ENCODE results near the gene COL4A2.

- no peak for TF ChIP-seq POLR2A (IDR thresholded peaks at IDR 0.05; ENCODE audit: low read depth)
- TF ChIP-seq, protein P1, sequence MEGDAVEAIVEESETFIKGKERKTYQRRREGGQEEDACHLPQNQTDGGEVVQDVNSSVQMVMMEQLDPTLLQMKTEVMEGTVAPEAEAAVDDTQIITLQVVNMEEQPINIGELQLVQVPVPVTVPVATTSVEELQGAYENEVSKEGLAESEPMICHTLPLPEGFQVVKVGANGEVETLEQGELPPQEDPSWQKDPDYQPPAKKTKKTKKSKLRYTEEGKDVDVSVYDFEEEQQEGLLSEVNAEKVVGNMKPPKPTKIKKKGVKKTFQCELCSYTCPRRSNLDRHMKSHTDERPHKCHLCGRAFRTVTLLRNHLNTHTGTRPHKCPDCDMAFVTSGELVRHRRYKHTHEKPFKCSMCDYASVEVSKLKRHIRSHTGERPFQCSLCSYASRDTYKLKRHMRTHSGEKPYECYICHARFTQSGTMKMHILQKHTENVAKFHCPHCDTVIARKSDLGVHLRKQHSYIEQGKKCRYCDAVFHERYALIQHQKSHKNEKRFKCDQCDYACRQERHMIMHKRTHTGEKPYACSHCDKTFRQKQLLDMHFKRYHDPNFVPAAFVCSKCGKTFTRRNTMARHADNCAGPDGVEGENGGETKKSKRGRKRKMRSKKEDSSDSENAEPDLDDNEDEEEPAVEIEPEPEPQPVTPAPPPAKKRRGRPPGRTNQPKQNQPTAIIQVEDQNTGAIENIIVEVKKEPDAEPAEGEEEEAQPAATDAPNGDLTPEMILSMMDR (IDR thresholded peaks at IDR 0.05): no peak
- TF ChIP-seq POLR2AphosphoS5 (IDR thresholded peaks at IDR 0.05): no peak
- no peak for TF ChIP-seq EP300 (IDR thresholded peaks at IDR 0.05)
These were observed 209.4 kb downstream of the COL4A2 start for GRCh38 chr13:110516500-110516899.

Data from esophagus muscularis mucosa (tissue), 4 donors.